ENCODE measurements around the gene C10orf90. TPM values are rescaled to one million over a fixed set of nuclear protein-coding genes. Genes with fewer than 3 reads are reported as not detected.

Gene C10orf90
- total and polyA plus RNA-seq, 2 of the 8 experiments (the other 6 are each of a cell fraction or from before 2014, with no cell fraction given) = 0.21 TPM; not detected in 1

DNA sequence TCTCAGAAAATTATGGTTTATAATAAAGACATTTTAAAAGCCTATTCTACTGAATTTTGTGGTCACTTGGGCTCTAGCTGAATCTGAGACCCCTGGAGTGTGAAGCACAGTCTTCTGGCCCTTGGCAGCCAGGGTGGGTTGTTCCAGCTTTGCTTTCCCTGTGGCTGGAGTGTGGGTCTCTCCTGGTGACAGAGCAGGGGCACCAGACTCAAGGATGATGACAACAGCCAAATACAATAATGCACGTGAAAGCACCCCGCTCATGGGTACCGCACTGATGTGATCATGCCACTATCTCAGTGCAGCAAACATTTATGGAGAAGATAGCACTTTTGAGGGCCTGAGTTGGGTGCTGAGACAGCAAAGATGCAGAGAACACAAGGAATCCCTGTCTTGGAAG lies 147.4 kb downstream of the C10orf90 start:
- H3K23ac ChIP-seq (ENCODE audit: insufficient read length) = no peak overlapping the region
- no peak overlapping the region for H3K27ac ChIP-seq (ENCODE audit: low read depth, low read length)
- ChIA-PET POLR2A (ENCODE audit: partially characterized antibody) (no interaction called here), CTCF (ENCODE audit: partially characterized antibody) (no interaction called here)
- no peaks in the 10 kb centered on the region for H4K20me1 ChIP-seq (replicated peaks in 1 of 2; ENCODE audit: control insufficient read depth in 1 of 2, insufficient read depth in 2 of 2, low read length in 2 of 2)
- H3K4me3 ChIP-seq (ENCODE audit: extremely low read depth in 1 of 4, insufficient read depth in 2 of 4, low read depth in 3 of 4, low read length in 4 of 4) = no peak overlapping the region
- H2BK15ac ChIP-seq (ENCODE audit: low read length) = no peak overlapping the region
- no peak overlapping the region for H2BK20ac ChIP-seq (ENCODE audit: low read length)
- H3K56ac ChIP-seq (replicated peaks; ENCODE audit: insufficient read length, low read depth, low read length) = no peak overlapping the region
- H2AFZ ChIP-seq (ENCODE audit: low read length) = no peak overlapping the region
- no peak overlapping the region for H4K5ac ChIP-seq (ENCODE audit: insufficient read length, low read depth, low read length)
- no peaks in the 10 kb centered on the region for H3K27me3 ChIP-seq (replicated peaks in 1 of 4; ENCODE audit: control insufficient read depth in 3 of 4, extremely low read depth in 1 of 4, insufficient read depth in 3 of 4, low read length in 3 of 4)
- no peak overlapping the region for H3K18ac ChIP-seq (ENCODE audit: extremely low read depth, low read length)
- no peaks in the 10 kb centered on the region for H3K9me3 ChIP-seq (ENCODE audit: insufficient read depth in 2 of 2, low read depth in 1 of 2, low read length in 1 of 2)
- no peak overlapping the region for H2BK12ac ChIP-seq (ENCODE audit: low read depth, low read length)
- H2BK120ac ChIP-seq (replicated peaks; ENCODE audit: low read depth, low read length) = no peak overlapping the region
- no peak for FAIRE-seq
- H3K23me2 ChIP-seq (ENCODE audit: low read depth, low read length) = no peaks in the 10 kb centered on the region; the same call in 1 of the 2 replicates
- no peak overlapping the region for H3K9ac ChIP-seq (replicated peaks in 1 of 4; ENCODE audit: extremely low read depth in 1 of 4, low read depth in 3 of 4, low read length in 3 of 4)
- 59% methylated on average over 3 of the region's 3 CpGs; no CpG with 5 or more reads in 1 of the 2 experiments for WGBS, 2 experiments (ENCODE audit: extremely low coverage in 1 of 2, insufficient coverage in 1 of 2, insufficient read length in 1 of 2, insufficient replicate concordance in 2 of 2, low coverage in 1 of 2, low lambda C conversion rate in 2 of 2, missing lambda C conversion rate in 1 of 2)
- H4K8ac ChIP-seq (ENCODE audit: extremely low read depth, insufficient read depth, low read length) = no peak overlapping the region
- no peaks in the 10 kb centered on the region for H3K79me1 ChIP-seq (ENCODE audit: low read depth, low read length)
- DNase-seq (ENCODE audit: low read depth in 1 of 2, low spot score in 2 of 2) = no peak
- H3K4me2 ChIP-seq (ENCODE audit: insufficient read depth in 1 of 2, low read depth in 2 of 2, low read length in 2 of 2) = no peak overlapping the region
- H3K79me2 ChIP-seq (ENCODE audit: control insufficient read depth in 1 of 2, insufficient read depth in 2 of 2, low read length in 2 of 2) = no peaks in the 10 kb centered on the region
- H2BK5ac ChIP-seq (ENCODE audit: low read depth, low read length) = no peak overlapping the region
- no peak overlapping the region for H3K14ac ChIP-seq (ENCODE audit: insufficient read length)
- no peaks in the 10 kb centered on the region for H3K4me1 ChIP-seq (replicated peaks in 1 of 4; ENCODE audit: control insufficient read depth in 3 of 4, insufficient read depth in 4 of 4, low read length in 3 of 4)
- H3K36me3 ChIP-seq (ENCODE audit: control insufficient read depth in 2 of 4, insufficient read depth in 4 of 4, low read length in 3 of 4) = no peaks in the 10 kb centered on the region
- H2AK5ac ChIP-seq (ENCODE audit: low read depth, low read length) = no peak overlapping the region
- no peak overlapping the region for H4K91ac ChIP-seq (replicated peaks; ENCODE audit: insufficient read length, low read length)
- no peak overlapping the region for H3K4ac ChIP-seq (replicated peaks; ENCODE audit: insufficient read length, low read depth, low read length)
- no peak for TF ChIP-seq EP300 (IDR thresholded peaks at IDR 0.05; ENCODE audit: borderline replicate concordance in 1 of 2, low read depth in 2 of 2, low read length in 2 of 2)
- no peak for TF ChIP-seq TCF12 (IDR thresholded peaks at IDR 0.05; ENCODE audit: low read depth, low read length)
- no peak for TF ChIP-seq ASH2L (IDR thresholded peaks at IDR 0.05; ENCODE audit: low read length)

Data from H1 (cell line).